Panc1 (cell line): ENCODE measurements around the gene NACC1. TPM values are rescaled to one million over a fixed set of nuclear protein-coding genes. Genes with fewer than 3 reads are reported as not detected.
A peak's percentile ranks its signal among the peaks of the same experiment; 100 is the strongest.

Source experiments
- ATAC-seq: fragments of 200-7000 bp; cut with Tn5 transposase; 2 replicates; pipeline ENCODE4 v1.9.1; 2020; ENCODE audit warnings: mild to moderate bottlenecking, moderate library complexity
- BruUV-seq: library from RNA; stranded (reverse); fragments of 400-500 nt; replicated peaks from 2 replicates; lab custom pipeline; 2021; lab: Mats Ljungman, UMichigan
- CTCF ChIA-PET: fragments of 300-600 bp; sonication (Branson Sonifier 250); formaldehyde crosslinking; loops from one replicate; lab custom pipeline; 2022; ENCODE audit warnings: antibody characterized with exemption; lab: Charles Lee
- POLR2A ChIA-PET: fragments of 300-600 bp; sonication (Branson Sonifier 250); formaldehyde crosslinking; loops from one replicate; lab custom pipeline; 2022; ENCODE audit warnings: antibody characterized with exemption; lab: Charles Lee
- DNase-seq: peaks from one replicate; pipeline ENCODE4 v3.0.0-alpha.2; 2010; ENCODE audit warnings: low read depth, low spot score
- H3K27ac ChIP-seq: 2 replicates; pipeline ENCODE4 v1.5.1; 2011; ENCODE audit warnings: mild to moderate bottlenecking, low read length, inconsistent platforms
- H3K27me3 ChIP-seq: fragments of 200-500 bp; sonication (Bioruptor generic); 2 replicates; pipeline ENCODE4 v1.6.0; 2014; ENCODE audit warnings: low read length, inconsistent platforms; ENCODE audit not compliant: control insufficient read depth, insufficient read depth
- H3K36me3 ChIP-seq: fragments of 200-500 bp; sonication (Bioruptor generic); 2 replicates; pipeline ENCODE4 v1.5.1; 2014; ENCODE audit warnings: inconsistent platforms, mild to moderate bottlenecking, low read length, moderate library complexity; ENCODE audit not compliant: control insufficient read depth, insufficient read depth
- H3K4me1 ChIP-seq: 2 replicates; pipeline ENCODE4 v1.5.1; 2011; ENCODE audit warnings: inconsistent platforms, mild to moderate bottlenecking, low read length, moderate library complexity; ENCODE audit not compliant: control insufficient read depth, insufficient read depth
- H3K4me3 ChIP-seq, 2 experiments: 2 replicates each; pipeline ENCODE4 v1.5.1; 2011 to 2012; ENCODE audit warnings: low read depth in 2 of 2, low read length in 2 of 2, mild to moderate bottlenecking in 2 of 2, inconsistent platforms in 1 of 2, moderate library complexity in 1 of 2
- H3K9me3 ChIP-seq: fragments of 200-500 bp; sonication (Bioruptor generic); 2 replicates; pipeline ENCODE4 v1.5.1; 2014; ENCODE audit warnings: low read depth, mild to moderate bottlenecking, inconsistent platforms, low read length, moderate library complexity; ENCODE audit not compliant: control insufficient read depth, insufficient read depth
- CTCF ChIP-seq: fragments of 450-650 bp; IDR thresholded peaks from 2 replicates; pipeline ENCODE4 v1.5.1; 2017; ENCODE audit warnings: mild to moderate bottlenecking
- POLR2AphosphoS5 ChIP-seq: IDR thresholded peaks from 2 replicates; pipeline ENCODE4 v1.6.1; 2012; ENCODE audit warnings: mild to moderate bottlenecking, low read depth, low read length, moderate library complexity
- REST ChIP-seq, 2 experiments: IDR thresholded peaks; 2 replicates each; pipeline ENCODE4 v1.6.1; 2011 to 2012; ENCODE audit warnings: low read depth in 2 of 2, control low read depth in 1 of 2, low read length in 1 of 2, mild to moderate bottlenecking in 1 of 2, moderate library complexity in 1 of 2; ENCODE audit not compliant: insufficient read depth in 1 of 2
- SIN3A ChIP-seq: IDR thresholded peaks from 2 replicates; pipeline ENCODE4 v1.6.1; 2012; ENCODE audit warnings: low read depth, mild to moderate bottlenecking, low read length, moderate library complexity, borderline replicate concordance; ENCODE audit not compliant: insufficient read depth
- TCF7L2 ChIP-seq: IDR thresholded peaks from 2 replicates; pipeline ENCODE4 v1.6.1; 2011; ENCODE audit warnings: mild to moderate bottlenecking, low read depth, low read length, inconsistent platforms
- in situ Hi-C: cut with HindIII; loops from 2 replicates; pipeline ENCODE4 v1.10.0; 2016; ENCODE audit warnings: low sequenced_read_pairs, low pct_unique_long_range_greater_than_20kb
- intact Hi-C: fragments of 100-400 bp; cut with micrococcal nuclease; formaldehyde crosslinking; loops from one replicate; pipeline ENCODE4 v1.10.0; 2022; ENCODE audit not compliant: unreplicated experiment
- total RNA-seq: library from RNA; stranded (reverse); gene quantifications from one replicate; pipeline ENCODE4 v1.2.1, GENCODE V29; 2021; ENCODE audit not compliant: unreplicated experiment

The NACC1 gene
- total RNA-seq, 1 experiment from 2014 or later: 129 TPM

- 0 out of 2 replicates have a peak overlapping the region, but pooled peaks have one; percentile 23 for H3K27ac ChIP-seq
- no peak for DNase-seq
- H3K36me3 ChIP-seq: no peaks in the 10 kb centered on the region
Observed at GRCh38 chr19:13079542-13079986, 38.5 kb upstream of the NACC1 start.

GRCh38 chr19:13082192-13083007 is 35.7 kb upstream of the NACC1 start:
- intact Hi-C loops (no loop called here), in situ Hi-C loops (no loop called here)
- peaks cover 7% of the 10 kb centered on the region for H3K4me1 ChIP-seq
- no peak overlapping the region for H3K4me3 ChIP-seq
- no TSS peak for BruUV-seq
- H3K27me3 ChIP-seq: no peaks in the 10 kb centered on the region
- H3K9me3 ChIP-seq: no peaks in the 10 kb centered on the region
- no peaks in the 10 kb centered on the region for H3K36me3 ChIP-seq
- no peak overlapping the region for H3K27ac ChIP-seq
- POLR2A ChIA-PET: no interaction called here
- DNase-seq (no peak), ATAC-seq (peak; percentile 77)
- CTCF ChIA-PET: no interaction called here
- no peak for TF ChIP-seq SIN3A
- TF ChIP-seq REST (IDR thresholded peaks at IDR 0.05; ENCODE audit: insufficient read depth in 1 of 2, low read depth in 2 of 2, low read length in 1 of 2): no peak
- no peak for TF ChIP-seq POLR2AphosphoS5
- no peak for TF ChIP-seq TCF7L2

More at GRCh38 chr19:13079542-13079986, 38.5 kb upstream of the NACC1 start:
- intact Hi-C loops: no loop called here
- BruUV-seq: no TSS peak
- H3K4me1 ChIP-seq: peaks cover 7% of the 10 kb centered on the region
- CTCF ChIA-PET: no interaction called here
- no peak overlapping the region for H3K4me3 ChIP-seq
- no peaks in the 10 kb centered on the region for H3K27me3 ChIP-seq
- no peaks in the 10 kb centered on the region for H3K9me3 ChIP-seq
- no peak for ATAC-seq
- POLR2A ChIA-PET: interaction anchor here (0.6 kb wide), 1 partner anchor 16 kb away, joined by 8 read pairs; no protein-coding TSS in a partner anchor
- TF ChIP-seq SIN3A (no peak), POLR2AphosphoS5 (no peak), REST (IDR thresholded peaks at IDR 0.05; ENCODE audit: insufficient read depth in 1 of 2, low read depth in 2 of 2, low read length in 1 of 2) (no peak), TCF7L2 (no peak), CTCF (no peak)
- in situ Hi-C loops: no loop called here
